BJ (cell line): ENCODE results near the gene MXD1. TPM values are rescaled to one million over a fixed set of nuclear protein-coding genes. Genes with fewer than 3 reads are reported as not detected.
A peak's percentile ranks its signal among the peaks of the same experiment; 100 is the strongest.

ENCODE experiments used
- CTCF ChIA-PET: fragments of 350-600 bp; formaldehyde crosslinking; extraction: SDS; loops from one replicate; lab custom pipeline; 2021; ENCODE audit warnings: antibody characterized with exemption, inconsistent platforms; lab: Yijun Ruan, JAX
- POLR2A ChIA-PET: fragments of 300-600 bp; sonication (Branson Sonifier 250); formaldehyde crosslinking; extraction: SDS; loops from one replicate; lab custom pipeline; 2021; ENCODE audit warnings: antibody characterized with exemption; lab: Charles Lee
- DNase-seq: peaks from one replicate; pipeline ENCODE4 v3.0.0-alpha.2; 2011; ENCODE audit warnings: low read depth
- H3K27me3 ChIP-seq: 2 replicates; pipeline ENCODE4 v1.6.0; 2011; ENCODE audit warnings: low read length; ENCODE audit not compliant: control insufficient read depth, insufficient read depth
- H3K36me3 ChIP-seq: 2 replicates; pipeline ENCODE4 v1.5.1; 2011; ENCODE audit warnings: low read length; ENCODE audit not compliant: control insufficient read depth, insufficient read depth
- H3K4me3 ChIP-seq: 2 replicates; pipeline ENCODE4 v1.5.1; 2011; ENCODE audit warnings: low read depth, mild to moderate bottlenecking, control low read depth, low read length
- CTCF ChIP-seq: IDR thresholded peaks from 2 replicates; pipeline ENCODE4 v1.5.1; 2011; ENCODE audit warnings: low read depth, mild to moderate bottlenecking, control low read depth, inconsistent platforms, low read length, moderate library complexity; ENCODE audit not compliant: insufficient read depth
- polyA plus RNA-seq: library from polyadenylated mRNA; depleted of rRNA; stranded (reverse); fragments of >200 nt; gene quantifications from 2 replicates; pipeline ENCODE4 v1.2.3, GENCODE V29; 2011

The MXD1 gene
- polyA plus RNA-seq, 1 experiment, result 3.9 TPM

- peak; percentile 100 for DNase-seq
- TF ChIP-seq CTCF, result peak; percentile 18; the same call in 1 of the 2 replicates
These were observed 552 bp upstream of the MXD1 start for GRCh38 chr2:69914164-69914949.

GRCh38 chr2:69916106-69916505, 1.2 kb downstream of the MXD1 start:
- peaks cover under 1% of the 10 kb centered on the region; the same call in 1 of the 2 replicates for H3K36me3 ChIP-seq
- CTCF ChIA-PET, result interaction anchor here (0.6 to 7.2 kb wide), 2 partner anchors 155 to 218 kb away, joined by 5 to 84 read pairs; no protein-coding TSS in a partner anchor
- POLR2A ChIA-PET, result interaction anchor here (0.6 kb wide), 1 partner anchor 219 kb away, joined by 4 read pairs; no protein-coding TSS in a partner anchor
- no peaks in the 10 kb centered on the region for H3K27me3 ChIP-seq
- peak overlapping the region; percentile 70 for H3K4me3 ChIP-seq
- TF ChIP-seq CTCF, result no peak
- no peak for DNase-seq

More at GRCh38 chr2:69914164-69914949, 552 bp upstream of the MXD1 start:
- Histone ChIP-seq H3K36me3 (peaks cover 1% of the 10 kb centered on the region), H3K4me3 (peak overlapping the region; percentile 78), H3K27me3 (no peaks in the 10 kb centered on the region)
- POLR2A ChIA-PET, result interaction anchor here (0.5 to 1.7 kb wide), 15 partner anchors 14 to 616 kb away, joined by 3 to 8 read pairs (median 4); partner anchors contain the start of genes FAM136A, PCBP1 and PCYOX1
- CTCF ChIA-PET, result interaction anchor here (0.6 to 7.2 kb wide), 23 partner anchors 11 to 703 kb away, joined by 3 to 84 read pairs (median 3); partner anchors contain the start of genes FAM136A and SNRPG

DNA sequence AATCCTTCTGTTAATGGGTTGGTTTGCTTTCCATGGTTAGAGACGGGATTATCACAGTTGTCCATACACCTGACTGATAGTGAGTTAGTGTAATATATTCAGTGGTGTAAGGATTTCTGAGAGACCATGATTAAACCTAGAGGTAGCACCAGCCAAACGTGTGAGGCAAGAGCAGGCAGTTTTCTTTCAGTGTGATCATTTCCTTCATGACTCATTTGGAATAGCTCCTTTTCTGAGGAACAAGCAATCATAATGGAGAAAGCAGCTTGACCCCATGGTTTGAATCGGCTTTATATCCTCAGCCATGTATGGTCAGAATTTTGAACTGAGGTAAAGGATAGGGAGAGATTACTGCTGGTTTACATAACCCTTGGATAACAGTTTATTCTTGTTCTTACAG, 2.9 kb downstream of the MXD1 start:
- Histone ChIP-seq H3K4me3 (no peak overlapping the region), H3K27me3 (no peaks in the 10 kb centered on the region), H3K36me3 (peaks cover 5% of the 10 kb centered on the region)
- CTCF ChIA-PET, result interaction anchor here (1.2 to 7.2 kb wide), 2 partner anchors 154 to 160 kb away, joined by 3 to 84 read pairs; no protein-coding TSS in a partner anchor
- POLR2A ChIA-PET, result interaction anchor here (0.6 kb wide), 1 partner anchor 144 kb away, joined by 3 read pairs; no protein-coding TSS in a partner anchor
- DNase-seq, result peak; percentile 46
- no peak for TF ChIP-seq CTCF

DNA sequence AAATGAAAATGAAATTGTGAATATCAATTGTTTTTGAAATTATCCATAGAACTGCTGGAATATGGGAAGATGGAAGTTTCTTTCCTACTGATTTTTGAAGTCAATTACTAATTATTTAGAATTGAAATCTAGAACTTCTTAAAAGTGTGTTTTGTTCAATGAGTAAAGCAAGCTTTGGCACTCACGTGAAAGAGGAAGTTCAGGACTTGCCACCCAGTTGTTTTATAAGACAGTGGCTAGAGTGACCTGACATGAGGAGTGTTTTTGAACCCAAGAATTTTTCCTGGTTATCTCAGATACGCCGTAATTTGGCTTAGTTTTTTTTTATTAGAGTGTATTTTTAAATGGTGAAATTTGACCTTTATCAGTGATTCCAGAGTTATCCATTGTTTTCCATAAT, 3.5 kb downstream of the MXD1 start:
- ChIA-PET CTCF (interaction anchor here (1.2 to 7.2 kb wide), 2 partner anchors 153 to 160 kb away, joined by 3 to 84 read pairs; no protein-coding TSS in a partner anchor), POLR2A (no interaction called here)
- H3K36me3 ChIP-seq, result peaks cover 5% of the 10 kb centered on the region
- DNase-seq, result no peak
- TF ChIP-seq CTCF, result no peak
- H3K27me3 ChIP-seq, result no peaks in the 10 kb centered on the region
- H3K4me3 ChIP-seq, result no peak overlapping the region

DNA sequence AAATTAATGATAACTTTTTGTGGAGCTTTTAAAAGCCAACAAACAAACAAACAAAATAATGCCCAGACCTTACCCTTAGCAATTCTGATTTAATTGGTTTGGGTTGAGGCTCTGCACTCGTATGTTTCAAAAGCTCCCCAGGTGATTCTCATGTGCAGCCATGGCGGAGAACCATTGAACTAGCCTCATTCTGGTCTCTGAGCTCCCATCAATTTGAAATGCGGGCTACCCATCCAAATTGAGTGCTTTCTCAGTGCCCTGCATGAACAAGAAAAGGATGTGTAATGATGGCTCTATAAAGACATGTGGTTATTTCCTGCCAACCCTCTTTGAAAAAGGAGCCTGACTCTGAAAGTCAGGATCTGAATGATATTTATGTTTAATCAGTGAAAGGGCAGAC, 8.2 kb downstream of the MXD1 start:
- Histone ChIP-seq H3K36me3 (peaks cover 5% of the 10 kb centered on the region), H3K4me3 (no peak overlapping the region), H3K27me3 (no peaks in the 10 kb centered on the region)
- CTCF ChIA-PET, result no interaction called here
- TF ChIP-seq CTCF, result no peak
- POLR2A ChIA-PET, result interaction anchor here (0.7 kb wide), 1 partner anchor 60 kb away, joined by 9 read pairs; no protein-coding TSS in a partner anchor
- no peak for DNase-seq
